GM12878 (cell line): ENCODE results near the gene ABR. TPM values are rescaled to one million over a fixed set of nuclear protein-coding genes. Genes with fewer than 3 reads are reported as not detected.

Experiments
- ATAC-seq: fragments of 200-7000 bp; cut with Tn5 transposase; 3 replicates; pipeline ENCODE4 v1.9.1; 2020; ENCODE audit warnings: mild to moderate bottlenecking, moderate library complexity
- BruUV-seq: library from RNA; stranded (reverse); fragments of 400-500 nt; replicated peaks from 2 replicates; lab custom pipeline; 2021; lab: Mats Ljungman, UMichigan
- CTCF ChIA-PET: fragments of 300-600 bp; sonication (Branson Sonifier 250); formaldehyde crosslinking; extraction: SDS; loops from one replicate; lab custom pipeline; 2021; ENCODE audit warnings: inconsistent platforms; lab: Yijun Ruan, JAX
- POLR2A ChIA-PET: fragments of 350-600 bp; formaldehyde crosslinking; extraction: SDS; loops from one replicate; lab custom pipeline; 2021; ENCODE audit warnings: inconsistent platforms; lab: Charles Lee
- RAD21 ChIA-PET: fragments of 300-600 bp; sonication (Branson Sonifier 250); formaldehyde crosslinking; loops from one replicate; lab custom pipeline; 2023; ENCODE audit warnings: antibody characterized with exemption; ENCODE audit not compliant: unreplicated experiment; lab: Charles Lee
- SMC1A ChIA-PET: fragments of 300-600 bp; sonication (Branson Sonifier 250); formaldehyde crosslinking; loops from one replicate; lab custom pipeline; 2023; ENCODE audit not compliant: unreplicated experiment, uncharacterized antibody; lab: Charles Lee
- DNase-seq: peaks from one replicate; pipeline ENCODE4 v3.0.0-alpha.2; 2011; ENCODE audit warnings: low read depth, low spot score
- FAIRE-seq: peaks from 3 replicates; lab custom pipeline; 2011; peaks lifted over from hg19 to GRCh38; lab: Jason Lieb, UNC
- H2AFZ ChIP-seq: 2 replicates; pipeline ENCODE4 v1.6.0; 2011; ENCODE audit warnings: low read depth, low read length, control low read depth; ENCODE audit not compliant: control insufficient read depth
- H3K27ac ChIP-seq: 2 replicates; pipeline ENCODE4 v1.5.1; 2011; ENCODE audit warnings: control low read depth; ENCODE audit not compliant: control insufficient read depth, insufficient read depth
- H3K27me3 ChIP-seq, 2 experiments: replicated peaks in 1 of 2; 2 replicates each; pipeline versions ENCODE4 v1.6.0 to v1.6.1; 2011; ENCODE audit warnings: low read length in 1 of 2; ENCODE audit not compliant: control insufficient read depth in 2 of 2, insufficient read depth in 2 of 2
- H3K36me3 ChIP-seq, 2 experiments: 2 replicates each; pipeline ENCODE4 v1.5.1; 2011; ENCODE audit warnings: low read length in 1 of 2; ENCODE audit not compliant: control insufficient read depth in 2 of 2, insufficient read depth in 2 of 2
- H3K4me1 ChIP-seq: 2 replicates; pipeline ENCODE4 v1.6.1; 2011; ENCODE audit warnings: mild to moderate bottlenecking, low read length, moderate library complexity, mixed read lengths; ENCODE audit not compliant: control insufficient read depth, insufficient read depth
- H3K4me2 ChIP-seq: 2 replicates; pipeline ENCODE4 v1.6.0; 2011; ENCODE audit warnings: control low read depth; ENCODE audit not compliant: control insufficient read depth, insufficient read depth
- H3K4me3 ChIP-seq: fragments of 200-600 bp; sonication (generic); 2 replicates; pipeline ENCODE4 v1.5.1; 2016
- H3K79me2 ChIP-seq: 2 replicates; pipeline ENCODE4 v1.6.0; 2011; ENCODE audit warnings: low read length; ENCODE audit not compliant: control insufficient read depth, insufficient read depth
- H3K9ac ChIP-seq: 2 replicates; pipeline ENCODE4 v1.8.0; 2011; ENCODE audit warnings: low read length, control low read depth, mixed read lengths; ENCODE audit not compliant: control insufficient read depth, insufficient read depth
- H3K9me3 ChIP-seq: replicated peaks from 3 replicates; pipeline ENCODE4 v1.5.1; 2011; ENCODE audit warnings: mild to moderate bottlenecking, low read length; ENCODE audit not compliant: control insufficient read depth, insufficient read depth
- H4K20me1 ChIP-seq: 2 replicates; pipeline ENCODE4 v1.6.0; 2011; ENCODE audit not compliant: control insufficient read depth, insufficient read depth
- CREM ChIP-seq: IDR thresholded peaks from 2 replicates; pipeline ENCODE4 v1.6.1; 2014; ENCODE audit warnings: antibody characterized with exemption, low read depth
- POU2F2 ChIP-seq: IDR thresholded peaks from 3 replicates; pipeline ENCODE4 v1.6.1; 2011; ENCODE audit warnings: low read depth, mild to moderate bottlenecking, low read length, borderline replicate concordance
- RFX5 ChIP-seq: IDR thresholded peaks from 2 replicates; pipeline ENCODE4 v1.6.1; 2011; ENCODE audit warnings: low read depth, low read length, improper control_type of control experiment
- SMC3 ChIP-seq: IDR thresholded peaks from 2 replicates; pipeline ENCODE4 v1.6.1; 2011; ENCODE audit warnings: low read length, improper control_type of control experiment, borderline replicate concordance
- WGBS: methylation state at CpG from one replicate; pipeline ENCODE4 v1.1.6; 2016; ENCODE audit warnings: low lambda C conversion rate; ENCODE audit not compliant: insufficient replicate concordance, insufficient coverage; ENCODE audit errors: missing lambda C conversion rate; 5-methylcytosine and 5-hydroxymethylcytosine counted together
- in situ Hi-C: fragments of 300-500 bp; cut with MboI; formaldehyde crosslinking; loops from 9 replicates; pipeline ENCODE4 v1.14.3; 2018; ENCODE audit warnings: mixed read lengths
- intact Hi-C: fragments of 100-400 bp; cut with micrococcal nuclease; formaldehyde crosslinking; loops from one replicate; pipeline ENCODE4 v1.14.2; 2022; ENCODE audit not compliant: unreplicated experiment
- polyA plus RNA-seq, 11 experiments: library from polyadenylated mRNA; depleted of rRNA in 4 of 11; unstranded in 6 of 11; stranded (reverse) in 5 of 11; fragments of >200 nt; fragmentation: Nextera tagmentation in 4 of 11; fragmentation: Illumina TruSeq in 1 of 11; extraction: Ambion mirVana in 4 of 11; extraction: Trizol in 1 of 11; gene quantifications; 1 replicate in 1 of 11; 2 replicates in 10 of 11; pipeline versions ENCODE4 v1.2.1 to v1.2.3, GENCODE V29; 2011 to 2016; ENCODE audit warnings: inconsistent platforms in 2 of 11, missing spikeins in 2 of 11, low read depth in 1 of 11
- total RNA-seq, 4 experiments: library from RNA; depleted of rRNA in 3 of 4; stranded (reverse); fragments of >200 nt in 3 of 4; fragmentation: Illumina TruSeq in 1 of 4; extraction: Trizol in 1 of 4; gene quantifications; 2 replicates each; pipeline versions ENCODE4 v1.2.1 to v1.2.3, GENCODE V29; 2013 to 2021
- TF ChIP-seq, protein P1 (sequence below): IDR thresholded peaks from 2 replicates; pipeline ENCODE4 v1.6.1; 2011; ENCODE audit warnings: low read depth, low read length, improper control_type of control experiment, borderline replicate concordance
- TF ChIP-seq, protein P2 (sequence below): IDR thresholded peaks from 2 replicates; pipeline ENCODE4 v1.6.1; 2012; ENCODE audit warnings: improper control_type of control experiment, low read depth, low read length; ENCODE audit not compliant: insufficient replicate concordance
- TF ChIP-seq, protein P3 (sequence below): fragments of 450-650 bp; IDR thresholded peaks from 2 replicates; pipeline ENCODE4 v1.6.1; 2018; ENCODE audit warnings: borderline replicate concordance, mild to moderate bottlenecking; ENCODE audit not compliant: partially characterized antibody

The ABR gene
- total and polyA plus RNA-seq, 10 of the 15 experiments (the other 5 are each of a cell fraction or from before 2014, with no cell fraction given), result 1.4 to 112 (median 30.0) TPM

DNA sequence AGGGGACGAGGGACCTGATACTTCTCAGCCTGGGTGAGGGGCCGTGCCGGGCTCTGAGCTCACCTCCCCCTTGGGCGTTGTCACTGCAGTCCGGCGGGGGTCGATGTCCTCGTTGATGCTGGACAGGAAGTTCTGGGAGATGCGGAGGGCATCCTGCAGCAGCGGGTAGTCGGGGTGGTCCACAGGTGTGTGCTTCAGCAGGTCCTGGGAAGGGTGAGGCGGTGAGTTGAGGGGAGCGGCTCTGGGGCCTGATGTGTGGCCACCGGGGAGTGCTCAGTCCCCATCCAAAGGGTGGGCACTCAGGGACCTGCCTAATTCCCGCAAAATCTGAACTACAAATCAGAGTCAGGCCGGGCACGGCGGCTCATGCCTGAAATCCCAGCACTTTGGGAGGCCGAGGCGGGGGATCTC lies 107.2 kb downstream of the ABR start:
- no peaks in the 10 kb centered on the region for H3K79me2 ChIP-seq
- H3K4me1 ChIP-seq, result no peaks in the 10 kb centered on the region
- SMC1A ChIA-PET, result no interaction called here
- H3K9me3 ChIP-seq, result no peaks in the 10 kb centered on the region; the same call in 1 of the 3 replicates
- no TSS peak for BruUV-seq
- H3K27ac ChIP-seq, result no peak overlapping the region
- no peak for DNase-seq
- in situ Hi-C loops (no loop called here), intact Hi-C loops (no loop called here)
- H3K4me3 ChIP-seq, result no peak overlapping the region
- no peak overlapping the region for H2AFZ ChIP-seq
- no peaks in the 10 kb centered on the region for H3K27me3 ChIP-seq
- no peak for ATAC-seq
- FAIRE-seq, result no peak
- no peaks in the 10 kb centered on the region for H4K20me1 ChIP-seq
- peaks cover 13 to 17% of the 10 kb centered on the region in 2 experiments for H3K36me3 ChIP-seq
- POLR2A ChIA-PET, result no interaction called here
- TF ChIP-seq, protein P1, sequence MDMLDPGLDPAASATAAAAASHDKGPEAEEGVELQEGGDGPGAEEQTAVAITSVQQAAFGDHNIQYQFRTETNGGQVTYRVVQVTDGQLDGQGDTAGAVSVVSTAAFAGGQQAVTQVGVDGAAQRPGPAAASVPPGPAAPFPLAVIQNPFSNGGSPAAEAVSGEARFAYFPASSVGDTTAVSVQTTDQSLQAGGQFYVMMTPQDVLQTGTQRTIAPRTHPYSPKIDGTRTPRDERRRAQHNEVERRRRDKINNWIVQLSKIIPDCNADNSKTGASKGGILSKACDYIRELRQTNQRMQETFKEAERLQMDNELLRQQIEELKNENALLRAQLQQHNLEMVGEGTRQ, result no peak
- TF ChIP-seq POU2F2 (no peak), RFX5 (no peak), CREM (no peak), SMC3 (no peak)
- TF ChIP-seq, protein P2, sequence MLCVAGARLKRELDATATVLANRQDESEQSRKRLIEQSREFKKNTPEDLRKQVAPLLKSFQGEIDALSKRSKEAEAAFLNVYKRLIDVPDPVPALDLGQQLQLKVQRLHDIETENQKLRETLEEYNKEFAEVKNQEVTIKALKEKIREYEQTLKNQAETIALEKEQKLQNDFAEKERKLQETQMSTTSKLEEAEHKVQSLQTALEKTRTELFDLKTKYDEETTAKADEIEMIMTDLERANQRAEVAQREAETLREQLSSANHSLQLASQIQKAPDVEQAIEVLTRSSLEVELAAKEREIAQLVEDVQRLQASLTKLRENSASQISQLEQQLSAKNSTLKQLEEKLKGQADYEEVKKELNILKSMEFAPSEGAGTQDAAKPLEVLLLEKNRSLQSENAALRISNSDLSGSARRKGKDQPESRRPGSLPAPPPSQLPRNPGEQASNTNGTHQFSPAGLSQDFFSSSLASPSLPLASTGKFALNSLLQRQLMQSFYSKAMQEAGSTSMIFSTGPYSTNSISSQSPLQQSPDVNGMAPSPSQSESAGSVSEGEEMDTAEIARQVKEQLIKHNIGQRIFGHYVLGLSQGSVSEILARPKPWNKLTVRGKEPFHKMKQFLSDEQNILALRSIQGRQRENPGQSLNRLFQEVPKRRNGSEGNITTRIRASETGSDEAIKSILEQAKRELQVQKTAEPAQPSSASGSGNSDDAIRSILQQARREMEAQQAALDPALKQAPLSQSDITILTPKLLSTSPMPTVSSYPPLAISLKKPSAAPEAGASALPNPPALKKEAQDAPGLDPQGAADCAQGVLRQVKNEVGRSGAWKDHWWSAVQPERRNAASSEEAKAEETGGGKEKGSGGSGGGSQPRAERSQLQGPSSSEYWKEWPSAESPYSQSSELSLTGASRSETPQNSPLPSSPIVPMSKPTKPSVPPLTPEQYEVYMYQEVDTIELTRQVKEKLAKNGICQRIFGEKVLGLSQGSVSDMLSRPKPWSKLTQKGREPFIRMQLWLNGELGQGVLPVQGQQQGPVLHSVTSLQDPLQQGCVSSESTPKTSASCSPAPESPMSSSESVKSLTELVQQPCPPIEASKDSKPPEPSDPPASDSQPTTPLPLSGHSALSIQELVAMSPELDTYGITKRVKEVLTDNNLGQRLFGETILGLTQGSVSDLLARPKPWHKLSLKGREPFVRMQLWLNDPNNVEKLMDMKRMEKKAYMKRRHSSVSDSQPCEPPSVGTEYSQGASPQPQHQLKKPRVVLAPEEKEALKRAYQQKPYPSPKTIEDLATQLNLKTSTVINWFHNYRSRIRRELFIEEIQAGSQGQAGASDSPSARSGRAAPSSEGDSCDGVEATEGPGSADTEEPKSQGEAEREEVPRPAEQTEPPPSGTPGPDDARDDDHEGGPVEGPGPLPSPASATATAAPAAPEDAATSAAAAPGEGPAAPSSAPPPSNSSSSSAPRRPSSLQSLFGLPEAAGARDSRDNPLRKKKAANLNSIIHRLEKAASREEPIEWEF, result no peak
- TF ChIP-seq, protein P3, sequence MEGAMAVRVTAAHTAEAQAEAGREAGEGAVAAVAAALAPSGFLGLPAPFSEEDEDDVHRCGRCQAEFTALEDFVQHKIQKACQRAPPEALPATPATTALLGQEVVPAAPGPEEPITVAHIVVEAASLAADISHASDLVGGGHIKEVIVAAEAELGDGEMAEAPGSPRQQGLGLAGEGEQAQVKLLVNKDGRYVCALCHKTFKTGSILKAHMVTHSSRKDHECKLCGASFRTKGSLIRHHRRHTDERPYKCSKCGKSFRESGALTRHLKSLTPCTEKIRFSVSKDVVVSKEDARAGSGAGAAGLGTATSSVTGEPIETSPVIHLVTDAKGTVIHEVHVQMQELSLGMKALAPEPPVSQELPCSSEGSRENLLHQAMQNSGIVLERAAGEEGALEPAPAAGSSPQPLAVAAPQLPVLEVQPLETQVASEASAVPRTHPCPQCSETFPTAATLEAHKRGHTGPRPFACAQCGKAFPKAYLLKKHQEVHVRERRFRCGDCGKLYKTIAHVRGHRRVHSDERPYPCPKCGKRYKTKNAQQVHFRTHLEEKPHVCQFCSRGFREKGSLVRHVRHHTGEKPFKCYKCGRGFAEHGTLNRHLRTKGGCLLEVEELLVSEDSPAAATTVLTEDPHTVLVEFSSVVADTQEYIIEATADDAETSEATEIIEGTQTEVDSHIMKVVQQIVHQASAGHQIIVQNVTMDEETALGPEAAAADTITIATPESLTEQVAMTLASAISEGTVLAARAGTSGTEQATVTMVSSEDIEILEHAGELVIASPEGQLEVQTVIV, result no peak
- 98% methylated on average over 20 of the region's 20 CpGs for WGBS
- no peak overlapping the region for H3K9ac ChIP-seq
- H3K4me2 ChIP-seq, result no peak overlapping the region
- CTCF ChIA-PET, result no interaction called here
- RAD21 ChIA-PET, result no interaction called here
